HG02588 (cell line): ENCODE measurements around the gene NVL.
"Not testable (repeated sequence)": the region's sequence is repeated elsewhere in the genome, so short reads cannot be mapped to it uniquely, and the experiment has no call there.

ENCODE experiments used
- ATAC-seq: cut with Tn5 transposase; IDR thresholded peaks from one replicate; pipeline ENCODE4 v1.9.1; 2021; ENCODE audit warnings: mild to moderate bottlenecking, moderate library complexity; ENCODE audit not compliant: unreplicated experiment

Gene NVL

GRCh38 chr1:224329842-224330753 is at the start of gene NVL:
Gene NVL (minus strand): TSS chr1:224330172. CDS start chr1:224330127, 45 bp downstream.
- ATAC-seq: peak; percentile 78

GRCh38 chr1:224378855-224379631 is 49.1 kb upstream of the NVL start:
- no peak for ATAC-seq

- ATAC-seq: peak; percentile 63
These were observed 47.7 kb upstream of the NVL start for GRCh38 chr1:224377676-224378006.

DNA sequence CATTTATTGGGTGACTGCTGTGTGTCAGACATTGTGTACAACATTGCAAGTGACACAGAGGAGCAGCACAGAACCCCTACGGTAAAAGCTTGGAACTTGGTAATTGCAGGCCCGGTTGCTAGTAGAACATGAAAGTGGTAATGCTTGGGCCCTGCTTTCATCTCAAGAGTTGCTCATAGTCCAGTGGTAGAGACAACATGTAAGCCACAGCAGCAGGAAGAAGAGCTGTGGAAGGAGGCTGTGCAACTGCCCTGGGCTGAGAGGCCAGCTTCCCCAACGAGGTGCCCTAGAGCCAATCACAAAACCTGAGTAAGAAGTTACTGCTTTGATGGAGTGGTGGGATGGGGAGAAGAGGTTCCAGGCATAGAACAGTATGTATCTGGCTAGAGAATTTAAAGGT is 45.1 kb upstream of the NVL start:
- no peak for ATAC-seq

DNA sequence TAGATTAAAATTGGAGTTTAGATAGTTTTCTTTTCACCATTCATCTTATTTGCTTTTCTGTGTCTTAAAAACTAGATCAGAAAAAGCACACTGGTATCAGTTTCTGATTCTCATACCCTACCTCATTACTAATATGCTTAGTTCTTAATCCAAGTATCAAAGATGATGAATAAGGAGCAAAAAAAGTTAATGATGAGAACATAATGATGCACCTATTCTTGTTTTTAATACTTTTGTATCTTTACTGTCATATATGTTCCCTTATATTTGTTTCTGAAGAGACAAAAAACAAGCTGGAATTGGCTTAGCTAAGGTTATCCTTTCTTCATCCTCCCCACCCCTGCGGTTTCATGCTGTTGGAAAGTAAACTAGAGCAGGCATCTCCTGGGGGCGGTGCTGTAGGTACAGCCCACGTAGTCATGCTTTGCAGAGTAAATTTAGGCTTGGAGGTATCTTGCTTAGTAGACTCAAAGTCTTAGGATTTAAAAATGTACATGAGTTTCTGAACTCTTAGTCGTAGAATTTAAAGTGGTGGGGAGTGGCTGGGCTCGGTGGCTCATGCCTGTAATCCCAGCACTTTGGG is 43.1 kb upstream of the NVL start:
- ATAC-seq: no peak

GRCh38 chr1:224368409-224368808 is 38.4 kb upstream of the NVL start:
- peak; percentile 85 for ATAC-seq

DNA sequence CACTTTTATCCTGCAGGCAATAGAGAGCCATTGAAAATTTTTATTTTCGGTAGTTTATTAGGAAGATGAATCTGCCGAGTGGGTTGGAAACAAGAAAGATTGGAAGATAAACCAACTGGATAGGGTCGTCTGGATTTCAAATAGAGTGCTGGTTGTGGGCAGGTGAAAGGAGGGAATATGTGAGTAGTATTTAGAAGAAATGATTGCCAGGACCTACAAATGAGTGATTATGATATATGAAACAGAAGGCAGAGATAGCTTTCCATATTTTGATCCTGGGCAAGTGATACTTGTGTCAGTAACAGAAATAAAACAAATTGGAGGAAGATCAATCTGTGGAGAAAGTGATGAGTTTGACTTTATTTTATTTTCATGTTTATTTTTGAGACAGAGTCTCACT is 29.2 kb upstream of the NVL start:
- no peak for ATAC-seq

DNA sequence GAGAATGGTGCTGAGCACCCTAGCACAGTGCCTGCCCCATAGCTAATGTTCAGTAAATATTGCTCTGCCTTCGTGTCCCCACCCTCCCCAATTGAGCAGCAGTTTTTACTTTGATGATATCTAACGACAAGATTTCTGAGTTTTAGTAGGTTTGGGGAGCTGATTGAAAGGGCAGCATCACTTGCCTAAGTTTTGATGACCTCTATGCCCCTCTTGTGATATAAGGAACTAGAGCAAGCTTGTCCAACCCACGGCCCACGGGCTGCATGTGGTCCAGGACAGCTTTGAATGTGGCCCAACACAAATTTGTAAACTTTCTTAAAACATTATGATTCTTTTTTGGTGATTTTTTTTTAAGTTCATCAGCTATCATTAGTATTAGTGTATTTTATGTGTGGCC is 28.3 kb upstream of the NVL start:
- no peak for ATAC-seq

GRCh38 chr1:224357626-224358124 is 27.7 kb upstream of the NVL start:
- no peak for ATAC-seq

- ATAC-seq: peak; percentile 97
These were observed 27.0 kb upstream of the NVL start, which contains the start of gene CNIH4 for GRCh38 chr1:224356685-224357625. Gene CNIH4 (plus strand): TSS chr1:224356879. CDS start chr1:224356925, 46 bp downstream.

DNA sequence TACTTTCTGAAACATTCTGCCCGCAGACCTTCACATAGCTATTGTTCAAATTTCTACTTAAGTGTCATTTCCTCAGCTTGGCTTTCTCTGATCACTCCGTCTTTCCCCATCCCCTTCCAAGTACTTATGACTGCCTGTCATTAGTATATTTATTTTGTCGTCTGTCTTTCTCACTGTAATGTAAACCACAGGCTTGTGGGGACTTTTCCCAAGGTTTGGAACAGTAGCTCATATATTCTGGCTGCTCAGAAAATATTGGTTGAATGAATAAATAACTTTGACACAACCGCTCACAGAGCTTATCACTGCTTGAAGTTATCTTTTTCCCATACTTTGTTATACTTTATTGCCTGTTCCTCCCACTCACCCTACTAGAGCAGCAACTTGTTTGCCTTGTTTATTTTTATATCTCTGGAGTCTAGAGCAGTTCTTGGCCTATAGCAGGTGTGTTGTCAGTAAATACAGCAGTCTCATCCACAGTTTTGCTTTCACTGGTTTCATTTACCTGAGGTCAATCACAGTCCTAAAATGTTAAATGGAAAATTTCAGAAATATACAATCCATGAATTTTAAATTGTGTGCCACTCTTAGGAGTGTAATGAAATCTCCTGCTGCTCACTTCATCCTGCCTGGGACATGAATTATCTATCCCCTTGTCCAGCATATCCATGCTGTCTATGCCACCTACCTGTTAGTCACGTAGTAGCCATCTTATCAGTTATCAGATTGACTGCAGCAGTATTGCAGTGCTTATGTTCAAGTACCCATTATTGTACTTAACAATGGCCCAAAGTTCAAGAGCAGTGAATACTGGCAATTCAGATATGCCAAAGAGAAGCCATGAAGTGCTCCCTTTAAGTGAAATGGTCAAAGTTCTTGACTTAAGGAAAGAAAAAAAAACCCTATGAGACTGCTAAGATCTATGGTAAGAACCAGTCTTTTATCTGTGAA is 24.3 kb upstream of the NVL start:
- ATAC-seq: no peak

- ATAC-seq: not testable (repeated sequence)
These were observed 22.6 kb upstream of the NVL start for GRCh38 chr1:224352436-224353085.

DNA sequence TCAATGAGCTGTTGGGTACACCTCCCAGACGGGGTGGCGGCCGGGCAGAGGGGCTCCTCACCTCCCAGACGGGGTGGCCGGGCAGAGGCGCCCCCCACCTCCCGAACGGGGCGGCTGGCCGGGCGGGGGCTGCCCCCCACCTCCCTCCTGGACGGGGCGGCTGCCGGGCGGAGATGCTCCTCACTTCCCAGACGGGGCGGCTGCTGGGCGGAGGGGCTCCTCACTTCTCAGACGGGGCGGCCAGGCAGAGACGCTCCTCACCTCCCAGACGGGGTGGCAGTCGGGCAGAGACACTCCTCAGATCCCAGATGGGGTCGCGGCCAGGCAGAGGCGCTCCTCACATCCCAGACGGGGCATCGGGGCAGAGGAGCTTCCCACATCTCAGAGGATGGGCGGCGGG is 19.7 kb upstream of the NVL start:
- not testable (repeated sequence) for ATAC-seq

GRCh38 chr1:224348137-224348536 is 18.2 kb upstream of the NVL start:
- no peak for ATAC-seq

DNA sequence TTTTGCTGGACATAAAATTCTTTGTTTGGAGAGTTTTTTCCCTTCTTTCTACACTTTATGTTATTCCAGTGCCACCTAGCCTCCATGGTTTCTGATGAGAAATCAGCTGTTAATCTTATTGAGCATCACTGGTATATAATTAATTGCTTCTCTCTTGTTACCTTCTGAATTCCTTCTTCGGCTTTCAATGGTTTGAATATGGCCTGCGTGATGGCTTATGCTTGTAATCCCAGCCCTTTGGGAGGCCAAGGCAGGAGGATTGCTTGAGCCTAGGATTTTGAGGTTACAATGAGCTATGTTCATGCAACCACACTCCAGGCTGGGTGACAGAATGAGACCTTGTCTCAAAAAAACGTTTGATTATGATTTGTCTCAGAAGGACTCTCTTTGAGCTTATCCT is 13.7 kb upstream of the NVL start:
- ATAC-seq: no peak

GRCh38 chr1:224340453-224341384 is 10.7 kb upstream of the NVL start:
- ATAC-seq: peak; percentile 71

DNA sequence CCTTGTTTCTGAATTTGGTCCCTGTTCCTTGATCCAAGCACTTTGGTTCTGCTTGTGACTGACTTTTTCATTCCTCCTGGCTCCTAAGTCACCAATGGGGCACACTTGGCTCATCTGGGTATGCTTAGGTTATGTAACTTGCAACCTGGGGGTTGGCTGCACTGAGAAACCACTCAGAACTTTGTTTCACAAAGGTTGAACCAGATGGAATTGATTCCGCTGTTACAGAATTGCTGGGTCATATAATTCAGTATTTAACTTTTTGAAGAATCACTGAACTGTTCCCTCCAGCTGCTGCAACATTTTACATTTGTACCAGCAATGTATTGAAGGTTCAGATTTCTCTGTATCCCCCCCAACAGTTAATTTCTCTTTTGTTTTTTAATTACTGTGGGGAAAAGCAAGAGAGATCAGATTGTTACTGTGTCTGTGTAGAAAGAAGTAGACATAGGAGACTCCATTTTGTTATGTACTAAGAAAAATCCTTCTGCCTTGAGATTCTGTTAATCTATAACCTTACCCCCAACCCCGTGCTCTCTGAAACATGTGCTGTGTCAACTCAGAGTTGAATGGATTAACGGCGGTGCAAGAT is 9.6 kb upstream of the NVL start:
- no peak for ATAC-seq
